ENCODE measurements around the gene GSDMA.

Gene GSDMA

GRCh38 chr17:39935909-39936308 is 26.9 kb upstream of the GSDMA start:
- H3K4me1 ChIP-seq: no peaks in the 10 kb centered on the region
- H3K4me2 ChIP-seq (ENCODE audit: low read length): no peak overlapping the region
- H3K27ac ChIP-seq: no peak overlapping the region
- TF ChIP-seq CTCF (IDR thresholded peaks at IDR 0.05): no peak
- H3K27me3 ChIP-seq (ENCODE audit: control insufficient read depth, insufficient read depth, low read length): no peaks in the 10 kb centered on the region
- no peak overlapping the region for H3K9ac ChIP-seq
- no peaks in the 10 kb centered on the region for H3K9me3 ChIP-seq (ENCODE audit: control insufficient read depth, low read length)
- H3K79me2 ChIP-seq: no peaks in the 10 kb centered on the region
- H2AFZ ChIP-seq: no peak overlapping the region
- no peaks in the 10 kb centered on the region for H3K36me3 ChIP-seq (ENCODE audit: control insufficient read depth, insufficient read depth, low read length)
- no peak overlapping the region for H3K4me3 ChIP-seq (ENCODE audit: low read depth, low read length)

DNA sequence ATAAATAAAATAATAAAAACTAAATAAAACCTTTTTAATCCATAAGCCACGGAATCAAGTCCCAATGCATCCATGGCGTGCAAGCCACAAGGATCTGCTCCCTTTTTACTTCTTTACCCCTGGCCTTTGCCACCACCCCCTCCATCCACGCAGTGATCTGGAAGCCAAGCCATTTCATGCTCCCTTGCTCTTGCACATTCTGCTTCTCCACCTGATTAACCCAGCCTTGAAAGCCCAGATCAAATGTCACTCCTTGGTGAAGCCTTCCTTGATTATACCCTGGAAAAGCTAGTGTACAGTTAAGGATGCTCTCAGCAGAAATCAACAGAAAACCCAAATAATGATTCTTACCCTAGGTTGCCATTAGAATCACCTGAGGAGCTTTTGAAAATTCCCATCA is 25.4 kb upstream of the GSDMA start:
- Histone ChIP-seq H3K4me2 (ENCODE audit: low read length) (no peak overlapping the region), H2AFZ (no peak overlapping the region), H3K27me3 (ENCODE audit: control insufficient read depth, insufficient read depth, low read length) (no peaks in the 10 kb centered on the region), H3K4me3 (ENCODE audit: low read depth, low read length) (no peak overlapping the region), H3K79me2 (no peaks in the 10 kb centered on the region), H3K4me1 (no peaks in the 10 kb centered on the region), H3K27ac (no peak overlapping the region), H3K36me3 (ENCODE audit: control insufficient read depth, insufficient read depth, low read length) (no peaks in the 10 kb centered on the region), H3K9ac (no peak overlapping the region), H3K9me3 (ENCODE audit: control insufficient read depth, low read length) (no peaks in the 10 kb centered on the region)
- no peak for TF ChIP-seq CTCF (IDR thresholded peaks at IDR 0.05)

- Histone ChIP-seq H3K79me2 (no peaks in the 10 kb centered on the region), H3K4me2 (ENCODE audit: low read length) (no peak overlapping the region), H3K4me1 (peaks cover 2% of the 10 kb centered on the region), H2AFZ (no peak overlapping the region), H3K27ac (no peak overlapping the region), H3K9me3 (ENCODE audit: control insufficient read depth, low read length) (no peaks in the 10 kb centered on the region), H3K36me3 (ENCODE audit: control insufficient read depth, insufficient read depth, low read length) (no peaks in the 10 kb centered on the region), H3K4me3 (ENCODE audit: low read depth, low read length) (no peak overlapping the region), H3K9ac (no peak overlapping the region), H3K27me3 (ENCODE audit: control insufficient read depth, insufficient read depth, low read length) (no peaks in the 10 kb centered on the region)
- TF ChIP-seq CTCF (IDR thresholded peaks at IDR 0.05): no peak
These were observed 24.5 kb upstream of the GSDMA start for GRCh38 chr17:39938140-39938869.

GRCh38 chr17:39939106-39939505 is 23.7 kb upstream of the GSDMA start:
- Histone ChIP-seq H3K27ac (no peak overlapping the region), H3K27me3 (ENCODE audit: control insufficient read depth, insufficient read depth, low read length) (no peaks in the 10 kb centered on the region), H3K36me3 (ENCODE audit: control insufficient read depth, insufficient read depth, low read length) (no peaks in the 10 kb centered on the region), H2AFZ (no peak overlapping the region), H3K4me2 (ENCODE audit: low read length) (no peak overlapping the region), H3K79me2 (no peaks in the 10 kb centered on the region), H3K4me3 (ENCODE audit: low read depth, low read length) (no peak overlapping the region), H3K9me3 (ENCODE audit: control insufficient read depth, low read length) (no peaks in the 10 kb centered on the region), H3K4me1 (peaks cover 2% of the 10 kb centered on the region), H3K9ac (no peak overlapping the region)
- no peak for TF ChIP-seq CTCF (IDR thresholded peaks at IDR 0.05)

Measured in parathyroid adenoma (tissue), 2 donors.